Testis (tissue), 3 donors: ENCODE measurements around the gene RNU6-1. TPM values are rescaled to one million over a fixed set of nuclear protein-coding genes. Genes with fewer than 3 reads are reported as not detected.
A peak's percentile ranks its signal among the peaks of the same experiment; 100 is the strongest.

ENCODE experiments used
- DNase-seq: peaks from one replicate; pipeline ENCODE4 v3.0.0-alpha.2; 2019
- H3K27ac ChIP-seq, 2 donors: fragments of 200-600 bp; sonication (generic); one replicate each; pipeline ENCODE4 v1.5.1; 2019
- H3K27me3 ChIP-seq: fragments of 200-600 bp; sonication (generic); one replicate; pipeline ENCODE4 v1.5.1; 2019
- H3K36me3 ChIP-seq: fragments of 200-600 bp; sonication (generic); one replicate; pipeline ENCODE4 v1.5.1; 2017; ENCODE audit warnings: low read depth; ENCODE audit errors: missing control alignments
- H3K4me1 ChIP-seq: fragments of 200-600 bp; sonication (generic); one replicate; pipeline ENCODE4 v1.5.1; 2019
- H3K4me3 ChIP-seq, 2 donors: fragments of 200-600 bp; sonication (generic); one replicate each; pipeline ENCODE4 v1.5.1; 2017 to 2019
- H3K9me3 ChIP-seq: fragments of 200-600 bp; sonication (generic); one replicate; pipeline ENCODE4 v1.5.1; 2017
- POLR2A ChIP-seq: fragments of 450-650 bp; IDR thresholded peaks from one replicate; pipeline ENCODE4 v1.6.1; 2017; ENCODE audit warnings: antibody characterized with exemption, mild to moderate bottlenecking, moderate library complexity
- WGBS, 2 donors: methylation state at CpG; one replicate each; pipeline ENCODE4 v1.1.5; 2018; 5-methylcytosine and 5-hydroxymethylcytosine counted together
- intact Hi-C: fragments of 100-400 bp; cut with DNase I; formaldehyde crosslinking; loops from one replicate; pipeline ENCODE4 v1.15.1; 2023; ENCODE audit warnings: low total_unique reads
- polyA plus RNA-seq: library from polyadenylated mRNA; stranded (reverse); fragments of 350-450 nt; fragmentation: Illumina TruSeq; extraction: RNeasy Lipid Tissue Mini Kit (QIAGEN cat#74804); gene quantifications from one replicate; pipeline ENCODE4 v1.2.3, GENCODE V29; 2014; ENCODE audit warnings: low read depth, low replicate concordance; ENCODE audit not compliant: insufficient read depth
- total RNA-seq, 2 donors: library from RNA; depleted of rRNA; stranded (reverse); fragments of >200 nt; gene quantifications; one replicate each; pipeline ENCODE4 v1.2.3, GENCODE V29; 2016
- TF ChIP-seq, protein P1 (sequence below), 3 experiments: fragments of 450-650 bp in 2 of 3; fragments of 200-600 bp in 1 of 3; sonication (generic) in 1 of 3; IDR thresholded peaks; one replicate each; pipeline ENCODE4 v1.5.1; 2016 to 2019; ENCODE audit warnings: antibody characterized with exemption in 3 of 3, mild to moderate bottlenecking in 2 of 3, moderate library complexity in 1 of 3

RNU6-1 gene
- total and polyA plus RNA-seq, 3 donors from 2014 or later, result not detected

DNA sequence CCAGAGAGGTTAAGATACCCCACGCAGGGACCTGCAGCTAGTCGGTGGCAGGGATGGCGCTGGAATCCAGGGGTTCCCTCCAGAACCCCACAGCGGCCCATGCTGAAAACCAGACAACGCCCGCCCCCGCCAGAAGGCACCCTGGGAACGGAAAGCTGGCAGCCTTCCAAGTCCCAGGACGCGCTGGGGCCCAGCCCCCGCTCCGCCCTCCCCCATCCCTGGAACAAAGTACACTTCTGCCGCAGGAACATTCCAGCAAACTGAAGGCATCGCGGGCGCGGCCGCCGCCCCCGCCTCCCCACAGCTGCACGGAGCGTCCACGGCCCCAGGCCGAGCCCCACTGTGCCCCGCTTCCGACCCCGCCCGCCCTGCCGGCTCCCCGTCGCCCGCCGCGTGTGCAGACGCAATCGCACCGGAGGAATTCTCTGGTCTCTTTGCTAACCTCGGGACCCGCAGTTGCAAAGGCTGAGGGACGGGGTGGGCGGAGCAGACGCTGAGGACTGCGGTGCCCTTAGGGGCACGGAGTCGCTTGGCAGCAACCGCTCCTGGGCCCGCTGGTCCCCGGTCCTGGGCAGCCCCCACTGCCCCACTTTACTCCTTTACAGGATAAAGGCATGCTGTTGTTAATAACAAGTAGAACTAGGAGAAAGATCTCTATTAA lies 44.8 kb upstream of the RNU6-1 start:
- 0 to 1% methylated on average over 12 to 48 of the region's 48 CpGs for WGBS, 2 donors
- intact Hi-C loops, result no loop called here
- H3K4me1 ChIP-seq, result peaks cover 44% of the 10 kb centered on the region

DNA sequence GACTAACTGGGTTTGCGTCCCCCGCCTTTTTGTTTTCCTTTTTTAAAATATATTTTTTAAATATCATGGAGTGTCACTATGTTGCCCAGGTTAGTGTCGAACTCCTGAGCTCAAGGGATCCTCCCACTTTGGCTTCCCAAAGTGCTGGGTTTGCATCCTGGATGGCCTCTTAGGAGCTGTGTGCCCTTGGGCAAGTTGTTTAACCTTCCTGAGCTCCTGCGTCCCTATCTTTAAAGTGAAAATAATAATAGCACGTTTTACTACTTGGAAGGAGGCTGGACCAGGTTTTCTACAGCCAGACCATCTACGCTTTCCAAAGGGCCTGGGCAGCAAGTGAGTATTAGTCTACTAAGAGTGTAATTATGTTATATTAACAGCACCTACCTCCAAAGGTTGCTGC lies 44.2 kb upstream of the RNU6-1 start:
- H3K9me3 ChIP-seq, result no peaks in the 10 kb centered on the region
- H3K4me1 ChIP-seq, result peaks cover 44% of the 10 kb centered on the region
- TF ChIP-seq, protein P1, sequence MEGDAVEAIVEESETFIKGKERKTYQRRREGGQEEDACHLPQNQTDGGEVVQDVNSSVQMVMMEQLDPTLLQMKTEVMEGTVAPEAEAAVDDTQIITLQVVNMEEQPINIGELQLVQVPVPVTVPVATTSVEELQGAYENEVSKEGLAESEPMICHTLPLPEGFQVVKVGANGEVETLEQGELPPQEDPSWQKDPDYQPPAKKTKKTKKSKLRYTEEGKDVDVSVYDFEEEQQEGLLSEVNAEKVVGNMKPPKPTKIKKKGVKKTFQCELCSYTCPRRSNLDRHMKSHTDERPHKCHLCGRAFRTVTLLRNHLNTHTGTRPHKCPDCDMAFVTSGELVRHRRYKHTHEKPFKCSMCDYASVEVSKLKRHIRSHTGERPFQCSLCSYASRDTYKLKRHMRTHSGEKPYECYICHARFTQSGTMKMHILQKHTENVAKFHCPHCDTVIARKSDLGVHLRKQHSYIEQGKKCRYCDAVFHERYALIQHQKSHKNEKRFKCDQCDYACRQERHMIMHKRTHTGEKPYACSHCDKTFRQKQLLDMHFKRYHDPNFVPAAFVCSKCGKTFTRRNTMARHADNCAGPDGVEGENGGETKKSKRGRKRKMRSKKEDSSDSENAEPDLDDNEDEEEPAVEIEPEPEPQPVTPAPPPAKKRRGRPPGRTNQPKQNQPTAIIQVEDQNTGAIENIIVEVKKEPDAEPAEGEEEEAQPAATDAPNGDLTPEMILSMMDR (IDR thresholded peaks at IDR 0.05), result no peak
- TF ChIP-seq POLR2A, result no peak
- H3K4me3 ChIP-seq, result peak overlapping the region; percentile 39 to 56
- no peaks in the 10 kb centered on the region for H3K36me3 ChIP-seq
- peak overlapping the region; percentile 66 to 92 for H3K27ac ChIP-seq
- WGBS, 2 donors, result 43 to 54% methylated on average over 6 of the region's 6 CpGs
- intact Hi-C loops, result no loop called here
- no peak for DNase-seq
- no peaks in the 10 kb centered on the region for H3K27me3 ChIP-seq

More for the DNA sequence above, 44.8 kb upstream of the RNU6-1 start:
- Histone ChIP-seq H3K4me3 (peak overlapping the region; percentile 39 to 56), H3K9me3 (no peaks in the 10 kb centered on the region), H3K27ac (peak overlapping the region; percentile 66 to 92), H3K36me3 (no peaks in the 10 kb centered on the region), H3K27me3 (no peaks in the 10 kb centered on the region)
- DNase-seq, result peak; percentile 88
- TF ChIP-seq, protein P1 (IDR thresholded peaks at IDR 0.05), result no peak
- TF ChIP-seq POLR2A, result no peak

DNA sequence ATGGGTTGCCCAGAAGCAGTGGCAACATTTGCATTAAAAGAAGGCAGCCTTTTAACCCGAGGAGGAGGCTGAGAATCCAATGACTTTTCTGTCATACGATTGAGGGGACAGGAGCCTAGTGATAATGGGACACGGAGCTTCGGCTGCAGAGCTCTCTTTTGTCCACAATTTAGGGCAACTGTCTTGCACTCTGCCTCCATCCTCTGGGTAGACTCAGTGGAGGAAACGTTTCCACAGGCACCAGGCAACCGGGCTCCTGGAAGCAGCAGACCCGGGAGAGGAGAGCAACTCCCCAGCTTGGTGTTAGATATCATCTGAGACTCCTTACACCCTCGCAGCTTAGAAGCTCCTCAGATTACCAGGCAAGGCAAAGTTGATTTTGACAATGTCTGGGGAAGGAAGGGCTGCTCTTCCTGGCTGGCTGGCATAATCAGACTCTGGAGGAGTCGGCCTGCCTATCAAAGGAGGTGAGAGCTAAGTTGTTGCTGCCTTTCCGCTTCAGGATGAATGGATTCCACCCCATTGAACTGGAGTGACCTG lies 43.5 kb upstream of the RNU6-1 start:
- no peaks in the 10 kb centered on the region for H3K36me3 ChIP-seq
- DNase-seq, result peak; percentile 44
- peaks cover 44% of the 10 kb centered on the region for H3K4me1 ChIP-seq
- H3K27ac ChIP-seq, result peak overlapping the region; percentile 66 to 92
- no peaks in the 10 kb centered on the region for H3K27me3 ChIP-seq
- WGBS, 2 donors, result 57% methylated on average over 10 of the region's 10 CpGs
- TF ChIP-seq, protein P1 (IDR thresholded peaks at IDR 0.05), result no peak
- TF ChIP-seq POLR2A, result no peak
- intact Hi-C loops, result no loop called here
- no peaks in the 10 kb centered on the region for H3K9me3 ChIP-seq
- H3K4me3 ChIP-seq, result no peak overlapping the region

DNA sequence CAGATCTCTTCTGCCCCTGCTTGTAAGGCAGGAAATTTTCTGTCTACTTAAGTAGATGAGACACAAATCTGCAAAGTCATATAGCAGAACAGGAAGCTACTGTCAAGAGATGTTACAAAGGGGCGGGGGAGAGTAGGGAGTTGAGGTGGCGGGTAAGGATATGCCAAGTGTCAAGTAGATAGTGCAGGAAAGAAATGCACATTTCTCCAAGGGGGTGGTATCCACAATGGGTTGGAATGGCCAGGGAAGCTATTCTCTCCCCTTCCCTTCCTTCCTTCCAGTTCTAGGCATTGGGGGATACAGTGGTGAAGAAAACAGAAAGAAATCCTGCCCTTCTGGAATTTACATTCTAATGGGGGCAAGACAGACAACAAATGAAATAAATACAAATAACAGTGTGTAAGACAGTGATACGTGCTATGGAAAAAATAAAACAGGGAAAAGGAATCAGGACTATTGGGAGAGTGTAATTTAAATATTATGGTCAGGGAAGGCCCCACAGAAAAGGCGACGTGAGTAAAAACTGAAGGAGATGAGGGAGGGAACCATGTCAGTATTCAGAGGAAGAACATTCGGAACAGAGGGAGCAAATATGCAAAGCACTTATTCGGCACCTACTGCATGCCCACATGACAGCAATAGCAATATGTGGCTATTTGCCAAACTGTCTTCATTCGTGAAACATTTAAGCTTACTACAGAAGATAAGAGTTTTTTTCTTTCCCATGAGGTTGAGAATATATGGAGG lies 42.8 kb upstream of the RNU6-1 start:
- H3K36me3 ChIP-seq, result no peaks in the 10 kb centered on the region
- no peak overlapping the region for H3K4me3 ChIP-seq
- DNase-seq, result peak; percentile 69
- no peaks in the 10 kb centered on the region for H3K9me3 ChIP-seq
- peak overlapping the region; percentile 66 to 92 for H3K27ac ChIP-seq
- 53 to 63% methylated on average over 8 of the region's 8 CpGs for WGBS, 2 donors
- H3K27me3 ChIP-seq, result no peaks in the 10 kb centered on the region
- H3K4me1 ChIP-seq, result peaks cover 44% of the 10 kb centered on the region
- intact Hi-C loops, result no loop called here
- TF ChIP-seq, protein P1 (IDR thresholded peaks at IDR 0.05), result no peak
- no peak for TF ChIP-seq POLR2A
